ENCODE measurements around the gene TNNT2.

Gene TNNT2

DNA sequence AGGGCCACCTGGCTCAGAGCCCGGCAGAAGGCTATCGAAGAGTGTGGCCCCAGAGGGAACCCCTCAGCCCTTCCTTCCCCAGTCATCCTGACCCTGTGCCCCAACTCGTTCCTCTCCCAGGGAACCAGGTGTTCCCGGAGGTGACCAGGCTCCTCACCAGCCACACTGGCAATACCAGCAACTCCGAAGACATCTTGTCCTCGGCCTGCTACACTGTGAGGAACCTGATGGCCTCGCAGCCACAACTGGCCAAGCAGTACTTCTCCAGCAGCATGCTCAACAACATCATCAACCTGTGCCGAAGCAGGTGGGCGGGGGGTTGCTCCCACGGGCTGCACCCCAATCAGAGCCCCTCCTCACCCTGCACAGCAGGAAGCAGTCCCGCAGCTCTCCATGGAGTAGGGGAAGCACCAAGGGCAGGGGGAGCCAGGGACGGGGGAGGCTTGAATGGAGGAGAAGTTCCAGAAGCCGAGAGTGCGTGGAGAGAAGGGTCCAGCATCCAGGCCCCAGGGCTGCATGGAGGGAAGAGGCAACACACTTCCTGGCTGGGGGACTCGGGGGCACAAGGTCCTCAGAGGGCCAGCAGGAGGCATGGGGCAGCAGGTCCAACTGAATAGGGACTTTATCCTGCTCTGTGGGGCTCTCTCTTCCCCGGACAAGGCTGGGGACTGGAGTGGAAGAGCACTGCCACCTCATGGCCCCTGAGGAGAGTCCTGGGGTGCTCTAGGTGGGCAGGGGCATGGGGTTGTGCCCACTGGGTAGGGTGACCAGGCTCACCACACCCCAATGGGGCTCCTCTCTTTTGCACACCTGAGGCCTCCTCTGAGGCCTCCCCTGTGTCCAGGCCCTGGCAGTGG is 52.4 kb downstream of the TNNT2 start:
- TF ChIP-seq CTCF (conservative IDR thresholded peaks at IDR 0.05; ENCODE audit: low read depth, low read length), result no peak
- no peak for DNase-seq (ENCODE audit: low read depth)
- no peak overlapping the region for H3K4me3 ChIP-seq (ENCODE audit: low read length)

DNA sequence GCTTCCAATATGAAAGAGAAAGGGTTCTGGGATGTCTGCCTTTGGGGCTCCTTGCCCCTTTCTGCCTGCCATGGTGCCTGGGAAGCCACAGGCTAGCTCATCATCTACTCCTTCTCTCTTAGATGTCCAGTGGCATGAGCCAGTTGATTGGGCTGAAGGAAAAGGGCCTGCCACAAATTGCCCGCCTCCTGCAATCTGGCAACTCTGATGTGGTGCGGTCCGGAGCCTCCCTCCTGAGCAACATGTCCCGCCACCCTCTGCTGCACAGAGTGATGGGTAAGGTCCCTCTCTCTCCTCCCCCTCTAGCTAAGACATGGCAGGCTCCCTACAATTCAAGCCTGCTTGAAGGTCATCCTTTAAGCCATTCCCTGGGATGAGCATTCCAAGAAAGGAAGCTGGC is 53.2 kb downstream of the TNNT2 start:
- DNase-seq (ENCODE audit: low read depth), result no peak
- TF ChIP-seq CTCF (conservative IDR thresholded peaks at IDR 0.05; ENCODE audit: low read depth, low read length), result no peak
- no peak overlapping the region for H3K4me3 ChIP-seq (ENCODE audit: low read length)

- no peak overlapping the region for H3K4me3 ChIP-seq (ENCODE audit: low read length)
- no peak for DNase-seq (ENCODE audit: low read depth)
- no peak for TF ChIP-seq CTCF (conservative IDR thresholded peaks at IDR 0.05; ENCODE audit: low read depth, low read length)
Measured at GRCh38 chr1:201322653-201323510, 54.6 kb downstream of the TNNT2 start.

DNA sequence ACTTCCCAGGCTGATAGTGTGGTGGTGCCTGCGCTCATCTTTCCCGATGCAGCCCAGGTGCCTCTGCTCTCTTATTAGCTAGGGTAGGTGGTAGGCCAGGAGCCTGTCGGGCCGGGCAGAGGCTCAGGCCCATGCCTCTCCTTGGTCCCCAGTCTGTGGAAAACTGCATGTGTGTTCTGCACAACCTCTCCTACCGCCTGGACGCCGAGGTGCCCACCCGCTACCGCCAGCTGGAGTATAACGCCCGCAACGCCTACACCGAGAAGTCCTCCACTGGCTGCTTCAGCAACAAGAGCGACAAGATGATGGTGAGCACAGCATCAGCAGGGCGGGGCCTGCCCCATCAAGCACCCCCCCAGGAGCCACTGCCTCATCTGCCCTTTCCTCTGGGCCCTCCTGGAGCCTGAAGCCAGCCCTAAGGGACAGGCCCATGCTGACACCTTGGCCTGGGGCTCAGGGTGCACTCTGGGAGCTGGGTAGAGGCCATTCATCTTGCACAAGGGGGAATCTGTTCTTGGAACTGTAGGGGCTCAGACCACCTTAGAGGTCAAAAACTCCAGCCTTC is 55.6 kb downstream of the TNNT2 start:
- DNase-seq (ENCODE audit: low read depth), result no peak
- TF ChIP-seq CTCF (conservative IDR thresholded peaks at IDR 0.05; ENCODE audit: low read depth, low read length), result no peak
- H3K4me3 ChIP-seq (ENCODE audit: low read length), result no peak overlapping the region

DNA sequence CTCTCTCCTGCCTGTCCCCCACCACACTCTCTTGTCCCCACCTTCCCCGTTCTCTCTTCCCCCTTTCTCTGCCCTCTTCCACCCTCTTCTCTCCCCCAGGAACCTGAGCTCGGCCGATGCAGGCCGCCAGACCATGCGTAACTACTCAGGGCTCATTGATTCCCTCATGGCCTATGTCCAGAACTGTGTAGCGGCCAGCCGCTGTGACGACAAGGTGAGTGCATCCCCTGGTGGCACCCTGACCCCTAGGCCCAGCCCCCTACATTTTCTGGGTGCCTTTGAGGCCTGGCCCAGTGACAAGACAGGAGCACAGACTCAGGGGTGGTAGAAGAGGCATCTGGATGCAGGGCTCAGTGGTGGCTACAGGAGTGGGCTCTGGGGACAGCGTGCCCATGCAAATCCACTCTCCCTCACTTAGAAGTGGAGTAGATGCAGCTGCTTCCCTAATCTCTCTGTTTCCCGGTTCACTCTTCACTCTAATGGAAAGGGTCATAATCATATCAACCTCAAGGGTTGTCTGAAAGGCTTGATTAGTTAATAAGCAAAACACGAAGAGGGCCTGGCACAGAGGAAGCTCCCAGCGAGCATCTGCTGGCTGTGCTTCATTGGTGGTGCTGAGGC is 57.2 kb downstream of the TNNT2 start:
- no peak for DNase-seq (ENCODE audit: low read depth)
- H3K4me3 ChIP-seq (ENCODE audit: low read length), result no peak overlapping the region
- TF ChIP-seq CTCF (conservative IDR thresholded peaks at IDR 0.05; ENCODE audit: low read depth, low read length), result no peak

GRCh38 chr1:201319631-201320030 is 57.8 kb downstream of the TNNT2 start:
- no peak for DNase-seq (ENCODE audit: low read depth)
- TF ChIP-seq CTCF (conservative IDR thresholded peaks at IDR 0.05; ENCODE audit: low read depth, low read length), result no peak
- H3K4me3 ChIP-seq (ENCODE audit: low read length), result no peak overlapping the region
